Mucosa of descending colon (tissue), 3 donors: Measurements from ENCODE around the gene MPL. TPM values are rescaled to one million over a fixed set of nuclear protein-coding genes. Genes with fewer than 3 reads are reported as not detected.

Experiments used
- ATAC-seq: fragments of 200-7000 bp; cut with Tn5 transposase; one replicate; pipeline ENCODE4 v1.9.1; 2020; ENCODE audit warnings: mild to moderate bottlenecking, moderate library complexity
- DNase-seq, 3 donors: peaks; one replicate each; pipeline ENCODE4 v3.0.0-alpha.2; 2020
- H3K36me3 ChIP-seq: fragments of 200-600 bp; one replicate; pipeline ENCODE4 v1.8.0; 2021; ENCODE audit warnings: low read depth, mild to moderate bottlenecking
- H3K4me1 ChIP-seq: fragments of 200-600 bp; one replicate; pipeline ENCODE4 v1.8.0; 2021; ENCODE audit warnings: low read depth, mild to moderate bottlenecking
- H3K4me3 ChIP-seq: fragments of 200-600 bp; one replicate; pipeline ENCODE4 v1.8.0; 2021; ENCODE audit warnings: mild to moderate bottlenecking
- H3K9me3 ChIP-seq: fragments of 200-600 bp; one replicate; pipeline ENCODE4 v1.8.0; 2021; ENCODE audit warnings: mild to moderate bottlenecking
- CTCF ChIP-seq: fragments of 200-600 bp; IDR thresholded peaks from one replicate; pipeline ENCODE4 v1.8.0; 2022; ENCODE audit warnings: antibody characterized with exemption, mild to moderate bottlenecking
- intact Hi-C, 2 donors: fragments of 100-400 bp; cut with DNase I in 1 of 2; cut with micrococcal nuclease in 1 of 2; formaldehyde crosslinking; loops; one replicate each; pipeline versions ENCODE4 v1.11.0 to v1.11.1; 2022; cut with DNase I, micrococcal nuclease
- total RNA-seq, 3 donors: library from RNA; stranded (reverse); fragmentation: NEBNext Ultra II Directional in 2 of 3; extraction: Animal tissue kit (Norgen Biotek cat#: 25700) in 2 of 3; gene quantifications; one replicate each; pipeline versions ENCODE4 v1.2.1 to v1.2.4, GENCODE V29; 2021 to 2023
- donor health status: DM: no; HTN: no; CAD: no; lungs with moderate emphysema.
- donor health status: DM: no; HTN: no; CAD: no.
- donor health status: DM: no; HTN: yes; CAD: no.

MPL gene
- total RNA-seq, 3 donors from 2014 or later: 0.81 to 1.0 TPM; not detected in 1

DNA sequence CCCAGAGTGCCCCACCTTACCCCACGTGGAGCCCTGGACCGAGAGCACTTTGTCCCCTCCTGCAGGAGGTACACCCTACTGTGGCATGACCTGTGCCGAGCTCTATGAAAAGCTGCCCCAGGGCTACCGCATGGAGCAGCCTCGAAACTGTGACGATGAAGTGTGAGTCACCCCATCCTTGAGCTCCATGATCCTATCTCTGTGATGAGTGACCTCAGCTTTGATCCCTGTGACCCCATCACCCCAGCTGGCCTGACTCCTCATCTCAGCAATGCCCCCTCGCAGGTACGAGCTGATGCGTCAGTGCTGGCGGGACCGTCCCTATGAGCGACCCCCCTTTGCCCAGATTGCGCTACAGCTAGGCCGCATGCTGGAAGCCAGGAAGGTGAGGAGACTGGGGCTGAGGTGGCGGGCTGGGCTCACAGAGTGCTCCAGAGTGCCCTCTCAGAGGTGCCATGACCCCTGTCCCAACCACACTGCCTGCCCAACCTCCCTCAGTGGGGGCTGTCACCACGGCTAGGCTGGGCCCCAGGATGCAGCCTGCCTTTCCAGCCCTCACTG lies 16.2 kb upstream of the MPL start:
- H3K36me3 ChIP-seq: no peaks in the 10 kb centered on the region
- no peak for ATAC-seq
- TF ChIP-seq CTCF: no peak
- no peaks in the 10 kb centered on the region for H3K4me1 ChIP-seq
- no peak overlapping the region for H3K4me3 ChIP-seq
- peaks cover 16% of the 10 kb centered on the region for H3K9me3 ChIP-seq
- DNase-seq: no peak
- intact Hi-C loops: no loop called here

- peaks cover 16% of the 10 kb centered on the region for H3K9me3 ChIP-seq
- TF ChIP-seq CTCF: no peak
- no peak for ATAC-seq
- intact Hi-C loops: no loop called here
- no peaks in the 10 kb centered on the region for H3K4me1 ChIP-seq
- no peaks in the 10 kb centered on the region for H3K36me3 ChIP-seq
- DNase-seq: no peak
- no peak overlapping the region for H3K4me3 ChIP-seq
These were observed 15.1 kb upstream of the MPL start for GRCh38 chr1:43322506-43322905.

DNA sequence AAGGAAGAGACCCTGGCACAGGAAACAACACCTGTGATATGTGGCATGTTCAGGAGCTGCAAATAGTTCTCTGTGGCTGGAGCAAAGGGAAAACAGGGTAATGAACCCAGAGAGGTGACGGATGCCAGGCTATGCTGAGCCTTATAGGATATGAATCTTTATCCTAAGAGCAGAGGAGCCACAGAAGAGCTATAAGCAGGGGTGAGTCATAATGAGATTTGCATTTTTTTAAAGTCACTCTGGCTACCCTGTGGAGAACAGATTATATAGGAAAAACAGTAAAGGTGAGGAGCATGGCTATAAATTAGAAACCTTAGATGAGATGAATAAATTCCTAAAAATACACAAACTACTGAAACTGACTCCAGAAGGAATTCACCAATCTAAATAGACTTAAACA lies 12.8 kb upstream of the MPL start:
- Histone ChIP-seq H3K36me3 (no peaks in the 10 kb centered on the region), H3K9me3 (peaks cover 20% of the 10 kb centered on the region), H3K4me3 (no peak overlapping the region), H3K4me1 (no peaks in the 10 kb centered on the region)
- no peak for TF ChIP-seq CTCF
- DNase-seq: no peak
- intact Hi-C loops: no loop called here
- ATAC-seq: no peak

DNA sequence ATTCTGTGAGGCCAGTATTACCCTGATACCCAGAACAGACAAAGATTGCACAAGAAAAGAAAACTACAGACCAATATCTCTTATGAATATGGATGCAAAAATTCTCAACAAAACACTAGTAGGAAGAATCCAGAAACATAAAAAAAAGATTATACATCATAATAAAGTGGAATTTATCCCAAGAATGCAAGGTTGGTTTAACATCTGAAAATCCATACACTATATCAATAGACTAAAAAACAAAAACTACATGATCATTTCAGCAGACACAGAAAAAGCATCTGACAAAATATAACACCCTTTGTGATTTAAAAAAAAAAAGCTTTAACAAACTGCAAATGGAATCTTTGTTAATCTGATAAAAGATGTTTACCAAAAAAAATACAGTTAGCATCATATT lies 12.2 kb upstream of the MPL start:
- no peak for TF ChIP-seq CTCF
- Histone ChIP-seq H3K4me1 (no peaks in the 10 kb centered on the region), H3K9me3 (peaks cover 20% of the 10 kb centered on the region), H3K4me3 (no peak overlapping the region), H3K36me3 (no peaks in the 10 kb centered on the region)
- DNase-seq (no peak), ATAC-seq (no peak)
- intact Hi-C loops: no loop called here

GRCh38 chr1:43327549-43328292 lies 9.9 kb upstream of the MPL start:
- intact Hi-C loops: no loop called here
- Histone ChIP-seq H3K4me3 (no peak overlapping the region), H3K4me1 (no peaks in the 10 kb centered on the region), H3K36me3 (no peaks in the 10 kb centered on the region), H3K9me3 (peaks cover 20% of the 10 kb centered on the region)
- DNase-seq (no peak), ATAC-seq (no peak)
- no peak for TF ChIP-seq CTCF
